ENCODE data around the gene NFILZ.
A peak's percentile ranks its signal among the peaks of the same experiment; 100 is the strongest.

Gene NFILZ, protein sequence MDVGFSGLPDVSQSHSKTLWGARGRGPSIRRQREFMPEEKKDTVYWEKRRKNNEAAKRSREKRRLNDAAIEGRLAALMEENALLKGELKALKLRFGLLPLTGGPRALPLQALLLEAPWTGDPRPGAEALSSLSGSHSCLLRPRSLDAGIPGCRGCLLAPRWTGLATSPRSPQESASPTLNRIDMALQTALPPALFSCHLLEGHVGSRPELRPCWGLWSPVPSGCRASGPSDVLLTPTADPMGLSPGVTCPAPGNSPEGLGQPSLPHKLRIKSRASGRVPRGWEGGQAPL

GRCh38 chr19:8629996-8630683 lies at the start of gene NFILZ:
TSS of gene NFILZ (plus strand) at chr19:8630633. CDS start at chr19:8676766, 46,133 bp downstream.
- no peak for DNase-seq (ENCODE audit: low spot score)

DNA sequence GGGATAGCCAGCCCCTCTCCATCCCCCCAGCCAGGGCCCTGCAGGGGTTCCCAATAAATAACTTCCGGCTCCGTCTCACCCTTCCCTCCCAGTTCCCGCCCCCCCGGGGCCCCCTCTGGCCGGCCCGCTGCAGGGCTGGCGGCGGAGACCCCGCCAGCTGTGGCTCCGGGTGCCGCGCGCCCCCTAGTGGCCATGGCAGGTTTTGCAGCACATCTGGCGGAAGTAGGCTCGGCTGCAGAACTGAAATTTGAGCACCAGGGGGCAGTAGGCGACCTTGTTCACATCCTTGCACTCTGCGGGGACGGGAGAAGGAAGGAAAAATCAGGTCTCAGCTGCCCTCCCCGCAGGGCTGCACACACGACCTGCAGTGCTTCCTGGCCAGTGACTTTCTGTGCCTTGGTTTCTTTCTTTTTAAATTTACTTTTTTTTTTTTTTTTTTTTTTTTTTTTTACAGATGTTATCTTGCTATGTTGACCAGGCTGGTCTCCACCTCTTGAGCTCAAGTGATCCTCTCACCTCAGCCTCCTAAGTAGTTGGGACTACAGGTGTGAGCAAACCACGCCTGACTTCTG lies 49.6 kb upstream of the NFILZ start:
- peak; percentile 90 for DNase-seq (ENCODE audit: low spot score)

- DNase-seq (ENCODE audit: low spot score): no peak
These were observed 45.2 kb upstream of the NFILZ start for GRCh38 chr19:8584965-8585893.

DNA sequence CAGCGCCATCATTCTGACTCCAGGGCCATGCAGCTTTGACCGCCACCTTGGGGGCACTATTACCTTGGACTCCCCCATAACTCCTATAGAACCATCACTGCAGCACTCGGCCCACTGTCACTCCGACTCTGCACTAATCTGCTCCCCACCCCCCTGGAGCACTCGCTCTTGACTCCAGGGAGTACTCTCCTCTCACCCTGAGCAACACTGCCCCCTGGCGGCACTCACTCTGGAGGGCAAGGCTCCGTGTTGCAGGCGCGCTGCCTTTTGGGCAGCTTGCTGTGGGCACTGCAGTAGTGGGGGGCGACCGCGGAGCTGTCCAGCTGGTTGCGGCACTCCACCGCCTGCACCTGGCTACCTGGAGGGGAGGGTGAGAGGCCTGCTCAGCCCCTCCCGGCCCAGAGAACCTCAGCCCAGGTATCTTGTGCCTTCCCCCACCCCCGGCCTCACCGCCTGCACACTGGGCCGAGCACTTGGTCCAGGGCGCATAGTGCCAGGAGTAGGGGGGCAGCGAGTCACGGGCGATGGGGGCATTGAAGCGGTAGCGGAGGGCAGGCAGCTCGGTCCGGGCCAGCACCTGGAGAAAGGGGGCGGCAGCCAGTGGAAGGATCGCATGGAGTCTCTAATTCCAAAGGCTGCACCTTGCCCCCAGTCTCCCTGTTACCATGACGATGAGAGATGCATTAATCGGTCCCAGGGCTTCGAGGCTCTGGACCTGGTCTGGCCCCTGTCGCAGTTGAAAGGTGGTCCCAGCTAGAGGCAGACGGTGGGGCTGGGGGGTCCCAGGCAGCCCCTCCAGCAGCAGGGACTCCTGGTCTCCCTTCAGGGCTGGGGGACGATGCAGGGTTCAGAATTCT lies 44.3 kb upstream of the NFILZ start:
- DNase-seq (ENCODE audit: low spot score): peak; percentile 64

GRCh38 chr19:8589177-8589714 lies 41.2 kb upstream of the NFILZ start:
- DNase-seq (ENCODE audit: low spot score): no peak

- DNase-seq (ENCODE audit: low spot score): peak; percentile 92
These were observed 38.0 kb upstream of the NFILZ start for GRCh38 chr19:8592231-8593009.

GRCh38 chr19:8593931-8594330 lies 36.5 kb upstream of the NFILZ start:
- DNase-seq (ENCODE audit: low spot score): no peak

GRCh38 chr19:8595651-8596050 lies 34.8 kb upstream of the NFILZ start:
- DNase-seq (ENCODE audit: low spot score): no peak

DNA sequence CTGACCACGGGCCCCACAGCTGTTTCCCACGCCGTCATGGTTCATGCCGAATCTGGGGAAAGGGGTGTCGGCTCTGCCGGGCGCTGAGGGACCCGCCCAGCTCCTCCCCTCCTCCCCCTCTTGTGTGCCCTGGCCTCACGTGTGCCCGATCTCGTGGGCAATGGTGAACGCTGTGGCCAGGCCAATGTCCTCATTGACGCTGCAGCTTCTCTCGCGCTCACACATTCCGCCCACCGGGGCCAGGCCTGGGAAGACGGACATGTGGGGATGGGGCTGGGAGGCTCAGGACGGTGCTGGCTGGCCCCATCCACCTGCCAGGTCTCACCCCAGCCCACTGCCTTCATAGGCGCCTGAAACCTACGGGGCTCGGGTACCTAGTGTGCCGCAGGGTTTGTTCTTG lies 34.3 kb upstream of the NFILZ start:
- no peak for DNase-seq (ENCODE audit: low spot score)

GRCh38 chr19:8600064-8600463 lies 30.4 kb upstream of the NFILZ start:
- no peak for DNase-seq (ENCODE audit: low spot score)

DNA sequence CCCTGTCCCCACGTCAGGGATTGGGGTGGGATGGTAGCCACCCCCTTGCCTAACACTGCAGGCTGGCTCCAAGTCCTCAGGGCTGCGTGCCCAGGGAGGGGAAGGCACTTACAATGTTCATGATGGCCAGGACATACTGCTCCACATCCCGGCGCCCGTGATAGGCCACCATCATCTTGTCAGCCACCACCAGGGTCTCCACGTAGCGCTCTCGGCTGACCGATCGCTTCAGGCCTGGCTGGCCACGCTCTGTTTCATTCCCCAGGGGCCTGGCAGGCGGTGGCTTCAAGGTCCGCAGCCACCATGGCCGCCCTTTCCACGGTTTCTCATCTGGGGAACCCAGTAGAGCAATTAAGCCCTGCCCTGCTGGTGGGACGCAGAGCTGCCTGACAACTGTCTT lies 29.6 kb upstream of the NFILZ start:
- no peak for DNase-seq (ENCODE audit: low spot score)

DNA sequence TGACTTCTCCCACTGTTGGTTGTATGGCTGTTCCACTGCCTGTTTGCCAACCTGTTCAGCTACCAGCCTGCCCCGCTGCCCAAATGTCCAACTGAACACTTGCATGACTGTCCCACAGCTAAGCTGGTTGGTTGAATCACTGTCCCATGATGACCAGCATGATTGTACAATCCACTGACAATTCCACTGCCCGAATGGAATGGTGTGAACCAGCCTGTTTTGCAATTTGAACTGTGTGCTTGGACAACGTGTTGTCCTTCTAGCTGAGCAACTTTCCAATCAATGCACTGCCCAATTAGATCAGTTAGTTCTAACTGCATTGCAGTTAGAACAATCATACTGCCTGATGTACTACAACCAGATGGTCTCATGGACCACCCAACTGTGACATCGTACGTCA lies 28.6 kb upstream of the NFILZ start:
- no peak for DNase-seq (ENCODE audit: low spot score)

DNA sequence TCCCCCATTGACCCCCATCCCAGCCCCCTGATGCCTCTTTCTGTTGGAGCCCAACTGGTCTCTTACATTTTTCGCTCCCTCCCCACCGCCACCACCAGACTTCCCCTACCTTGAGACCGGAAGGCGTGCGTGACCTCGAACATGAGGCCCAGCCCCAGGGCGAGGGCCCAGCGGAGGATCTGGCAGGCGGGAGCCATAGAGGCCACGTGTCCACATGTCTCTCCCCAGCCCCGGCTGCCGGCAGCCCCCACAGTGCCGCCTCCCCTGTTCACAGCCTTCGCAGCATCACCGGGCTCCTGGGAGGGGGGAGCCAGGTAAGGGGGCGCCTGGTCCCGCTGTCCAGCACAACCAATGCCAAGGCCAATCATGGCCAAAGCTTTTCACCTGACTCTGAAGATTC lies 24.9 kb upstream of the NFILZ start:
- DNase-seq (ENCODE audit: low spot score): no peak

DNA sequence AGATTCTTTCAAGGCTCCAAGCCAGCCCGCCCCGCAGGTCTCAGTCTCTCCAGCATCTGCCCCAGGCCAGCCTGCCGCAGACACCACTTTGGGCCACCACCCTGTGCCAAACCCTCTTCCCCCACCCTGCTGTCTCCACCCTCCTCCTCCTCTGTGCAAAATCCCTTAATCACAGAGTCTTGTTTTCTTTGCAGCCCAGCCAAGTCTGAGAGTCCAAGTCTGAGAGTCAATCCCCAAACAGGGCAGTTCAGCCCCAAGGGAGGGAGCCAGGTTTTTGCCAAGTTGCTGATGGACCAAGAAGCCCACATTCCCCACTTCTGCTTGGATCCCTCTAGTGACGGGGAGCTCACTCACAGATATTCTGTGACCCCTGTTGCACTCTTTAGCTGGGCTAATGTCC lies 23.0 kb upstream of the NFILZ start:
- DNase-seq (ENCODE audit: low spot score): no peak

- DNase-seq (ENCODE audit: low spot score): no peak
These were observed 21.5 kb upstream of the NFILZ start for GRCh38 chr19:8608941-8609278.

- DNase-seq (ENCODE audit: low spot score): no peak
These were observed 21.0 kb upstream of the NFILZ start for GRCh38 chr19:8609279-8610040.

DNA sequence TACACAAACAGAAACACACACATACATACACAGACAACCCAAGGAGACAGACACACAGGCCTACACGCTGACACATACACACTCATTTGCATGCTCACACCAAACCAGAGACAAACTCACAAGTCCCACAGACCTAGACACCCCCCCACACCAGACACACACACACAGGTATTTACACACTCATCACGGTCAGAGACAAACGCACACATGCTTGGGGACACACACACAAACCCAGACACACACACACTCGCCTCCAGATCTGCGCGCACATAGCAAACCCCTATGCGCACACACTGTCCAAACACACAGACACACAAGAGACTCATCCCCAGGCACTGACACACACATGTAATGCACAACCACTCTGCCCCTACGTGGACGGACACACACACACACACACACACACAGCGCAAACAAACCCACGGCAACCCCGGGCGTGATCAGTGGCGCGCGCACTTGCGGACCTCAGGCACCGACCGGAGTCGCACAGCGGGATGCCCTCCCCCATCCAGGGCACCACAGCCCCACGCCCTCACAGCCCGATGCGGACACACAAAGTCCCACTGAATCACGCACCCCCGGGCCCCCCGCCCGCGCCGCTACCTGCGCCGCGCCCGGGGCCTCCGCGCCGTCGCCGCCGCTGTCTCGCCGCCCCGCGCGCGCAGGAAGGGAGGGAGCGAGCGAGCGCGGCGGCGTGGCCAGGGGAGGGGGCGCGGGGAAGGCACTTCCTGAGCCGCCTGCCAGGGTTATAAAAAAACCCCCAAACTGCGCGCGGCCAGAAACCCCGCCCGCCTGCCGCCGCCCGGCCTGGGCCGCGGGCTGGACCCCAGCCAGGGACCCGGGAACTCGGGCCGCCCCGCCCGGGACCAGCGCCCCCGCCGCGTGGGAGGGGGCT lies 20.1 kb upstream of the NFILZ start, which contains the start of gene ADAMTS10:
Gene ADAMTS10 (minus strand): TSS at position 675 of the 895 bp plus-strand sequence. CDS start 5,005 bp downstream, outside the sequence.
- DNase-seq (ENCODE audit: low spot score): no peak

DNA sequence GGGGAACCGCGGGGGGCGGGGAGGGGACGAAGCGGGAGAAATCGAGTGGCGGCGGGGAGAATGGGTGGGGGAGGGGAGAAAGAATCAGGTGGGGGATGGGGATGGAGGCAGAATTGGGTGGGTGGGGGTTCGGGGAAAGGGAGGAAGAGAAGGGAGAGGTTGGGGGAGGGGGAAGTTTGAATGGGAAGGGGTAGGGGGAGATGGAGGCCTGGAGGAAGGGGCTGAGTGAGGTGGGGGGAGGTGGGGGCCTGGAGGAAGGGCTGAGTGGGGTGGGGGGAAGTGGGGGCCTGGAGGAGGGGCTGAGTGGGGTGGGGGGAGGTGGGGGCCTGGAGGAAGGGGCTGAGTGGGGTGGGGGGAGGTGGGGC lies 19.5 kb upstream of the NFILZ start:
- DNase-seq (ENCODE audit: low spot score): no peak
